Epithelial cell of prostate (primary cell): ENCODE measurements around the gene LGR6.

Source experiments
- DNase-seq: peaks from one replicate; pipeline ENCODE4 v3.0.0-alpha.2; 2011; ENCODE audit warnings: low read depth, low spot score
- H3K27ac ChIP-seq: fragments of 450-650 bp; 2 replicates; pipeline ENCODE4 v1.5.1; 2017; ENCODE audit warnings: mild to moderate bottlenecking

Gene LGR6

DNA sequence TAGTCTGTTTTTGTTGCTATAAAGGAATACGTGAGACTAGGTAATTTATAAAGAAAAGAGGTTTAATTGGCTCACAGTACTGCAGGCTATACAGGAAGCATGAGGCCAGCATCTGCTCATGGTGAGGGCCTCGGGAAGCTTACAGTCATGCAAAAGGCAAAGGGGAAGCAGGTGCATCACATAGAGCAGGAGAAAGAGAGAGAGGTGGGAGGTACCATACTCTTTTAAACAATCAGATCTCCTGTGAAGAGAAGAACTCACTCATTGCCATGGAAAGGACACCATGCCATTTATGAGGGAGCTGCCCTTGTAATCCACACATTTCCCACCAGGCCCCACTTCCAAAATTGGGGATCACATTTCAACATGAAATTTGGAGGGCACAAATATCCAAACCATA is 167.6 kb downstream of the LGR6 start:
- no peak for DNase-seq
- no peak overlapping the region for H3K27ac ChIP-seq

DNA sequence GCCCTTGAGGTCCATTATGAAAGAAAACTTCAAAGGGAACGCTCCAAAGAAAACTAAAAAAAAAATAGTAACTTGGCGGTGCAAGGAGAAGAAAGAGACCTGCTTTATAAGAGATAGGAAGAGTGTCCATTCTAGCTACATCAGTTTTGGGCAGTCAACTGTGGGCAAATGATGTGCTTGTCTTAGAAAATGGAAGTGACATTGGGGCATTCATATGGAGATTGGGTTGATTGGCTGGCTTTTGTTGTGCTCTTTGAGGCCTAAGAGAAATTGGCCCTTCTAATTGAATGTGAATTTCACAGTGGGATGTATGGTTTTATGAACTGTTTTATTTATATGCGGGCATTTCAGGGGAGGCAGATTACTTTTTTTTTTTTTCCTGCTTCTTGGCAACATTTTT is 168.1 kb downstream of the LGR6 start:
- no peak for DNase-seq
- no peak overlapping the region for H3K27ac ChIP-seq

- H3K27ac ChIP-seq: no peak overlapping the region
- DNase-seq: no peak
These were observed 168.6 kb downstream of the LGR6 start for GRCh38 chr1:202362212-202362611.

DNA sequence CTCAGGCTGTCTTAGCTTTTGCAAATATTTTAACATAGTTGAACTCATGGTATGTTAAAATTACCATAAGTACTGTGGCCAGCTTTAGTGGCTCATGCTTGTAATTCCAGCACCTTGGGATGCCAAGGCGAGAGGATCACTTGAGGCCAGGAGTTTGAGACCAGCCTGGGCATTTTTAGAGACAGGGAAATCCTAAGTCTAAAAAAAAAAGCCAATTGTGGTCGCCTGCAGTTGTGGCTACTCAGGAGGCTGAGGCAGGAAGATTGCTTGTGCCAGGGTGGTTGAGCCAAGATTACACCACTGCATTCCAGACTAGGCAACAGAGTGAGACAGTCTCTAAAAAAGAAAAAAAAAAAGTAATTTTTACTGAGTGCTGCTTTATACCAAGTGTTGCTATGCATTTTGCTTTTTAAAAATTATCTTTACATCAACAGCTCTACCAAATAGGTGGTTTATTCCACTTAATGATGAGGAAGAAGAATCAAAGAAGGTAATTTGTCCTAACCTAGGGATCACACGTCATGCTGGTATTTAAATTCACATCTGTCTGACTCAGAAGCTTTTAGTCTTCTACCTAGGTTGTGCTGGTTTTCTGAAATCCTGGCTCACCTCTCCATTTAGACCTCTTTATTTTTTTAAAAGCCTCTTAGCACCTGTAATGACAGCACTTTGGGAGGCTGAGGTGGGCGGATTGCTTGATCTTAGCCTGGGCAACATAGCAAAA is 171.7 kb downstream of the LGR6 start:
- H3K27ac ChIP-seq: peak overlapping the region; percentile 32
- DNase-seq: no peak

- no peak for DNase-seq
- H3K27ac ChIP-seq: no peak overlapping the region
These were observed 173.7 kb downstream of the LGR6 start for GRCh38 chr1:202367271-202367670.
